Right lobe of liver (tissue), 4 donors: ENCODE measurements around the gene GPC5.

Source experiments
- POLR2A ChIP-seq: fragments of 450-650 bp; IDR thresholded peaks from one replicate; pipeline ENCODE4 v1.6.1; 2017; ENCODE audit warnings: antibody characterized with exemption, mild to moderate bottlenecking
- TF ChIP-seq, protein P1 (sequence below), 4 donors: fragments of 200-600 bp in 3 of 4; fragments of 450-650 bp in 1 of 4; IDR thresholded peaks; one replicate each; pipeline versions ENCODE4 v1.5.1 to v1.8.0; 2016 to 2022; ENCODE audit warnings: antibody characterized with exemption in 4 of 4, mild to moderate bottlenecking in 2 of 4
- donor health status: DM: no; HTN: no; CAD: no.
- donor health status: DM: no; HTN: no; CAD: no.
- donor health status: DM: no; HTN: yes; CAD: no.

DNA sequence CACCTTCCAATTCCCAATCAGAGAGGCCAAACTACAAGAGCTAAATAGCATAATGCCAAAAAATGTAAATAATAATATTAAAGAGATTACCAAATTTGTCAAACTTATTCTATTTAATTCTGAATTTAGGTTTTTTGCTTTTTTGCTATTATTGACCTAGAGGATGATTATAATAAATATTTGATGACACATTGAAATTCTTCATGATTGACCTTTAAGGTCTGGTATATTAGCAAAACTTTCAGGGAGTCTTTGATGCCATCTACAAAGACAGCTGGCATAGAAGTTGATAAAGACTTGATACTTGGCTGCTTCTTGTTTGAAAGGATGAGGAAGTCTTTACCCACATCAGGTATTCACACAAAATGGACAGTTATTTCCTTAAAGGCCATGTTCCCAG lies 1168.3 kb downstream of the GPC5 start:
- TF ChIP-seq, protein P1, sequence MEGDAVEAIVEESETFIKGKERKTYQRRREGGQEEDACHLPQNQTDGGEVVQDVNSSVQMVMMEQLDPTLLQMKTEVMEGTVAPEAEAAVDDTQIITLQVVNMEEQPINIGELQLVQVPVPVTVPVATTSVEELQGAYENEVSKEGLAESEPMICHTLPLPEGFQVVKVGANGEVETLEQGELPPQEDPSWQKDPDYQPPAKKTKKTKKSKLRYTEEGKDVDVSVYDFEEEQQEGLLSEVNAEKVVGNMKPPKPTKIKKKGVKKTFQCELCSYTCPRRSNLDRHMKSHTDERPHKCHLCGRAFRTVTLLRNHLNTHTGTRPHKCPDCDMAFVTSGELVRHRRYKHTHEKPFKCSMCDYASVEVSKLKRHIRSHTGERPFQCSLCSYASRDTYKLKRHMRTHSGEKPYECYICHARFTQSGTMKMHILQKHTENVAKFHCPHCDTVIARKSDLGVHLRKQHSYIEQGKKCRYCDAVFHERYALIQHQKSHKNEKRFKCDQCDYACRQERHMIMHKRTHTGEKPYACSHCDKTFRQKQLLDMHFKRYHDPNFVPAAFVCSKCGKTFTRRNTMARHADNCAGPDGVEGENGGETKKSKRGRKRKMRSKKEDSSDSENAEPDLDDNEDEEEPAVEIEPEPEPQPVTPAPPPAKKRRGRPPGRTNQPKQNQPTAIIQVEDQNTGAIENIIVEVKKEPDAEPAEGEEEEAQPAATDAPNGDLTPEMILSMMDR (IDR thresholded peaks at IDR 0.05): no peak
- TF ChIP-seq POLR2A: no peak
